Endothelial cell of hepatic sinusoid (primary cell): ENCODE results near the gene ITGA11.

Experiments
- in situ Hi-C: cut with HindIII; loops from 2 replicates; pipeline ENCODE4 v1.10.0; 2017; ENCODE audit warnings: low sequenced_read_pairs

The ITGA11 gene

DNA sequence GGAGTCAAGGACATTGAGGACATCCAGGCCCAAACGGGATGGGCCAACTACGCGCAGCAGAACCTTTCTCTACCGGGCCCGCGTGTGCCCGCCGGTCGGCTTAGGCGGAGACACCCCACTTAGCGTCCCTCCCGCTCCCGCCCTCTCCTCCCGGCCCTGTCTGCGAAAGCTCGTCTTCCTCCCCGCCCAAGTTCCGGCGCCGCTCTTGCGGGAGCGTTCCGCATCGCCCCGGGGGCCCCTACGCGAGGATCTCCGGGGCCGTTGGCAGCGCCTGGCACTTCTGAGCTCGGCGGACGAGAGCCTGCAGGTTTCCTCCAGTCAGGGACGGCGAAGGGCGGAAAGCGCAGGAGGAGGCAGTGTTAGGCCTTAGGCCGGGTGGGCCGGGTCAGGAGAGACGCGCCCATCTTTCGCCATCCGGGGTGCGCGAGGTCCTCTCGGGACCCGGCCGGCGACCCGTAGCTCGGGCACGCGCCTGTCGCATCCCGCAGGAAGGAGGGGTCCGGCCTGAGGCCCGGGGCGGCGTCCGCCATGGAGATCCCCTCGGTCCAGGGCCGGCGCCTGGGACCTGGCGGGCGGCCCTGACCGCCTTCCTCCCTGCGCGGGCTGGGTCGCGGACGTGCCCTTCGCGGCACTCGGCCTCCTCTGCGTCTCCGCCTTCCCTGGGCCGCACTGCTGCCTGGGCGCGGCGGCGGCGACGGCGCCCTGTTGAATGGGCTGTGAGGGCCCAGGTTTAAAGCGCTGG is 154.2 kb downstream of the ITGA11 start, which contains the start of gene FEM1B:
Gene FEM1B, plus strand, starts transcription at position 143 of the 742 bp plus-strand sequence. CDS start 673 bp downstream, outside the sequence.
- in situ Hi-C loops: no loop called here

DNA sequence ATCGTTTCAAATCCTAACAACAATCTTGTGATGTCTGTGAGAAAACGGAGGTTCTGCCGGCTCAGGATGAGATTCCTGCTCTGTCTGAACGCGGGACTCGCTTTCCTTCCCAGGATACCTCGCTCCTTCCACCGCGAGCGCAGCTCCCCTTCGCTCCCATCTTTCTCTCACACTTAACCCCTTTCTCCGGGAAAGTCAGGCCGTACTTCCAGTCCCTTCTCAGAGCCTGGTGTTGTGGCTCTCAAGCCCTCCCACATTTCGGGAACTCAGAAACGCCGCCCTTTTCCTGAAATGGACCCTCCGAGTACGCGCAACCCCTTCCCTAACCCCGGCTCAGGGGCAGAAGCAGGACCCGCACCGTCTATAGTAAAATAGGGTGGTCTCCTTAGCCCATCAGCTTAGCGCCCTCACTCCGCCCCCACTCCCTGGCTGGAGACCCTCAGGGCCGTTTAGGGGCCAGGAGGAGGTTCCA is 154.8 kb downstream of the ITGA11 start:
- in situ Hi-C loops: no loop called here

DNA sequence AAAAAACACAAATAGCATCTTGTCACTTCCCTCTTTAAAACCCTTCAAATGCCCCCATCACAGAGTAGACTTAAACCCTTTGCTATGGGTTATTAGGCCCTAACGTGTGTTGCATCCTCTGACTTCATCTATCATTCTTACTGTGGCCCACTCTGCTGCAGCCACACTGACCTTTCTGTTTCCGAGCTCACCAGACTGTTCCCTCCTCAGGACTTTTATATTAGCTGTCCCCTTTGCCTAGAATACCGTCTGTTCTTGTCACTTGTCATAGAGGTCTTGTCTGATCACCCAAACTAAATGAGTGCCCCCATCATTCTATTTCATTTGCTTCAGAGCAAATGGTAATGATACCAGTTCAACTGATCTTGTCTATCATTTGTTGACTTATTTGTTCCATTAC is 155.3 kb downstream of the ITGA11 start:
- in situ Hi-C loops: no loop called here

DNA sequence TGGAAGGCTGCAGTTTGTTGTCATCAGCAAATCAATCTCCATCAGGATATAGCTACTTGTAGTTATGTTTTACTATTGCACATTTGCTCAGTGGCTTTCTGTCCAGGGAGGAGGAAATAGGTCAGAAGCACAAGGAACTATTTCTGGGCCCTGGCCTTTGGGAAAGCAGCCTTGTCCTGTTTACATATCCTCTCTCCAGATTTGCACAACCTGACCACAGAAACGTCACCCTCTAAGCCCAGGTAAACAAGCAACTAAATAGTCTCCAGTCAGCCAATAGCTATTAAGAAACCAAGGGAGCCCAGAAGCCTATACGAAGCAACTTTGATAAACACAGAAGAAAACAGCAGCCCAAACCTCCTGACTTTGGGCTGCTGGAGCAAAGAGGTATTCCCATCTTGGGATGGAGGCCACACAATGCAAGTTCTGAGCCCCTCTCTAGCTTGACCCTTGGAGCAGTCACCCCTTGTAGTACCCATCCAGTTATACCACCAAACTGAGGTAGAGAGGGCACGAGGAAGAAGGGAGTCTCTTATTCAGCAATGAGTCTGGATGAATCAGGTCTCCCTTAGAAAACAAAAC is 156.7 kb downstream of the ITGA11 start:
- in situ Hi-C loops: no loop called here

DNA sequence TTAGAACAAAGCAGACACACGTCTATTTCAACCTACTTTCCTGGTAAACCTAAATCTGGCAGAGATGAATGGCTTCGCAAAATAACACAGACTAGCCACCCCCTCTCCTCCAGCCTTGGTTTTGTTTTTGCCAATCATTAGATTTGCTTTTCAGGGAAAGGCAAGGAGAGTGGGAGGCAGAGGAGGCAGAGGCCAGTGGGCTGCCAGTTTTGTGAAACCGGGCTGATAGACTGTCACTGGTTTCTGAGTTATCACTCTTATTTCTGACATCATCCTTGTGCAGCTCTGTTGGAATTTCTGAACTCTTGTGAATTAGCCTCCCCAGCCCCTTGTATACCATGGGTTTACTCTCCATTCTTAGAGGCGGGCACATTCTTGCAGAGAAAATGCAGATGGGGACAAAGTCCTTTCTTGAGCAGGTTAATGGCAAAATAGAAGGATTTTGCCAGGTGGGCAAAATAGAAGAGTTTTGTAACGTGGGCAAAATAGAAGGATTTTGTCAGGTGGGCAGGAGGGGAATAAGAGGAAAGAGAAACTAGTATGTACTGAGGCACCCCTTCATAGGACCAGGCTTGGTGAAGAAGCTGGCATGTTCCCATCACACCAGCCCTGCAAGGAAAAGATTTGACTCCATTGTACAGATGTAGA is 157.6 kb downstream of the ITGA11 start:
- in situ Hi-C loops: loop anchor here (5.0 kb wide), 1 partner anchor 68 kb away; no protein-coding TSS in a partner anchor

DNA sequence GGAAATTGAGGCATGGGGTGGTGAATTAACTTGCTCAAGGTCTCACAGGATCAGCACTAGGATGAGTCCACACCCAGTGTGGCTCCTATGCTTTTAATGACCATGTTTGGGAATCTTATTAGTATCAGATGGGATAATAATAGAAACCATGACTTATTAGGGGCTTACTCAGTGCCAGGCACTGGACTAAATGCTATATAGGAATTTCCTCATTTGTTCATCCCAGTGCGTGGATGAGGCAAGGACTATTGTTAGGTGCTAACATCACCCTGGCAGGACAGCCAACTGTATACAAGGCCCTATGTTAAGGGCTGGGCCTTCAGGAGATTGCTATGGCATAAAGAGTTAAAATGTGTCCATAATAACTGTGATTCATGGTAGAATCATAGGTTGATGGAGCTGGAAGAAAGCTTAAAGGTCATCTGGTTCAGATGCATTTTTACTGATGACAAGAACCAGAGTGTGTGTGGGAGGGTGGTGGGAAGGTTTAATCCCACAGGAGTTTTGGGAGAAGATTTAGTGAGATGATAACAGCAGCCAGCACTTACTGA is 159.2 kb downstream of the ITGA11 start:
- in situ Hi-C loops: loop anchor here (5.0 kb wide), 1 partner anchor 70 kb away; no protein-coding TSS in a partner anchor

DNA sequence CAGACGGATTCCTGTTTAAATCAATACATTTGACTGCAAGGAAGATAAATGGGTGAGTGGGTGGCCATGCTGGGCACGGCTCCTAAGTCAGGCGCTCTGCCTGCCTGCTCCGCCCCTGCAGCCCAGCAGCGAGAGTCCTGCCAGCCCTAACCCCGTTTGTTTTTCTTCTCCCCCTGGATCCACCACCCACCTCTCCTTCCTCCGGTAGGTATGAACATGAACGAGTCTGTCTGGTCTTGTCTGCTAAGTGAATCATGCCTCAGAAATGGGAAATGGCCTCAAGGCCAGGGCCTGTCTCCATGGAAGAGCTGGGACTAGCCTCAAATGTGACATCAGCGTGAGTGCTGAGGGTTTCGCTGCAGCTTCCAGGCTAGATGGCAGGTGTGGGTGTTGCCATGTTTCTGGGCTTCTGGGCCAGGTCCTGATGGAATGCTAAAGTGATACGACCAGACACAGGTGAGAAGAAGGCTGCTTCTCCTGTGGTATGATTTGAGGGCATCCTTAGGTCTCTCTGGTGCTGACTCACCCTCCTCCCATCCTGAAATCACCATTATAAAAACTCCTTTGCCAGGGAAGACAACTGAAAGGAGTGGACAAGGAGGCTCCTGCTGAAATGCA is 160.0 kb downstream of the ITGA11 start:
- in situ Hi-C loops: loop anchor here (5.0 kb wide), 1 partner anchor 70 kb away; no protein-coding TSS in a partner anchor

DNA sequence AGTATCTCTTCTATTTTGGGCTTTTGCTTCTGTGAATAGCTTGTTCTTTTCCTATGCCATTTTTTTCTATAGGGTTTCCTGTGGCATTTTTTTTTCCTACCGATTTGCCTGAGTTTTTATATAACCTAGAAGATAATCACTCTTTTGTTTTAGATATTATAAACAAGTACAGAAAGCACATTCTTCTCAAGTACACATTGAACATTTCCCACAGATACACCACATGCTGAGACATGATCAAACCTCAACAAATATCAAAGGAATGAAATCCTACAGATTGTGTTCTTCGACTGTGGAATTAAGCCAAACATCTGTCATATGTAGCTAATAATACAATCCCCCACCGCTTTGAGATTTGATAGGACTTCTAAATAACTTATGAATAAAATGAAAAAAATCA is 163.6 kb downstream of the ITGA11 start:
- in situ Hi-C loops: no loop called here

DNA sequence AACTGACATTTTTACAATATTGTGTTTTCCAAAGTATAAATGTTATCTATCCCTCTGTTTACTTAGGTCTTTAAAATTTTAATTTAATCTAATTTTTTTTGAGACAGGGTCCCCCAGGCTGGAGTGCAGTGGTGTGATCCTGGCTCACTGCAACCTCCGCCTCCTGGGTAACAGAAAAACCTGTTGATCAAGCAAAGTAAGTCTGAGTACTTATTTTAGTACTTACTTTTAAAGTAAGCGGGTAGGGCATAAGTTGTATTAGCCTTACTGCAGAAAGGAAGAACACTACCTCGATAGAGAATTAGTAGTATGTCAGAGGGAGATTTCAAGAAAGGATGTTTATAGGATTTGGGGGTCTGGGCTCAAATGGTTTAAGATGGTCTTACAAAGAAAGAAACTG is 166.3 kb downstream of the ITGA11 start:
- in situ Hi-C loops: no loop called here

DNA sequence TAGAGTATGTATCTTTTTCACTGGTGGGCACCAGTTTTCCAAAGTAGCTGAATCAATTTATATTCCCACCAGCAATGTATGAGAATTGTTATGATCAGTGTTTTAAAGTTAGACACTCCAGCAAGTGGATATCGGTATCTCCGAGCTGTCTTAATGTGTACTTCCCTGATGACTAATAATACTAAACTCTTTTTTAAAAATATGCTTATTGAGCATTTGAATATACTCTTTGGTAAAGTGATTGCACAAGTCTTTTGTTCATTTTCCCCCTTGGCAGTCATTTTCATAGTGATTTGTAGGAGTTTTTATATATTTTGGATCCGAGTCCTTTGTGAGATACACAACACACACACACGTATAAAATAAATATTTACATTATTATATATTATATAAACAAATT is 166.9 kb downstream of the ITGA11 start:
- in situ Hi-C loops: no loop called here

DNA sequence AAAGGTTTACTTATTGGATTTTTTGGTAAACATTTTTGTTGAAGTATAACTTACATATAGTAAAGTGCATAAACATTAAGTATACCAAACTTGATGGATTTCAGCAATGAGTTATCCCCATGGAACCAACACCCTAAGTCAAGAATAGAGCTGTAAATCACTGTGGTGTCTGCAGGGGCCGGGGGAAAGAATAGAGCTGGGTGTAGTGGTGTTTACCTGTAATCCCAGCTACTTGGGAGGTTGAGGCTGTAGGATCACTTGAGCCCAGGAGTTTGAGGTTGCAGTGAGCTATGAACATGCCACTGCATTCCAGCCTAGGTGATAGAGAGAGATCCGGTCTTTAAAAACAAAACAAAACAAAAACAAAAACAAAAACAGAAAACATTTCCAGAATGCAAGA is 167.7 kb downstream of the ITGA11 start:
- in situ Hi-C loops: no loop called here

DNA sequence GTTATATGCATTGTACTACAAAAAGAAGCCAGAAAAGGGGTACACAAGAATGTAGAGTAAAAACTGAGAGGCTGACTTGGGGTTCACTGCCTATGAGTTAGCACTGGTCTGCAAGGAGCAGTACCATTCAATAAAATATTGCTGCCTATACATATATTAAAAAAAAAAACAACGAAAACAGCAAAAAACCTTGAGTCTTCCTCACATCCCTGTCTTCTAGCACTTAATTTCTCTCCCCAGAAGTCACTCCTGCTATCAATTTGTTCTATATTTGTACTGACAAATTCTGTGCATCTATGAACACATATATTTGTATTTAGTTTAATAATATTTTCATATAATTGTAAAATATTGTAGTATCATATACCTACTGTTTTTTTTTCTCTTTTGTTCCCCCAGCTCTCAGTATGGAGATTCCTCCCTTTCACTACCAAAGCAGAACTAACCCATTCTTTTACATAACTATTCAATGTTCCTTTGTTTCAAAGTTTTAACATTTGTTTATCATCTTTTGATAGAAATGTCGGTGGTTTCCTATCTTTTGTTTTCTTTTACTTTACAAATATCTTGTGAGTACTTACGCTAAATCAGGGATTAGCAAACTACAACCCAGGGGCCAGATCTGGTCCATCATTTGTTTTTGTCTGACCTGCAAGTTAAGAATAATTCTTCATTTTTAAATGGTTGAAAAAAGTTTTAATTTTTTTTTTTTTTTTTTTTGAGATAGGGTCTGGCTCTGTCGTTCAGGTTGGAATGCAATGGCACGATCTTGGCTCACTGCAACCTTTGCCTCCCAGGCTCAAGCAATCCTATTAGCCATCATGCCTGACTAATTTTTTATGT is 169.2 kb downstream of the ITGA11 start:
- in situ Hi-C loops: no loop called here

DNA sequence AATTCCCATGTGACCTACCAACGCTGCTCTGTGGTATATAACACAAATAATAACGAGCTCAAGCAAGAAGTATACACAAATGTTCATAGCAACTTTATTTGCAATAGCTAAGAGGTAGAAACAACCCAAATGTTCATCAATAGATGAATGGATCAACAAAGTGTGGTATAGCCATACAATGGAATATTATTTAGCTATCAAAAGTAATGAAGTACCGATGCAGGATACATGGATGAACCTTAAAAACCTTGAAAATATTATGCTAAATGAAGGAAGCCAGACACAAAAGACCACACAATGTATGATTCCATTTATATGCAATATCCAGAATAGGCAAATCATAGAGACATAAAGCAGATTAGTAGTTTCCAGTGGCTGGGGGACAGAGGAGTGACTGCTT is 170.0 kb downstream of the ITGA11 start:
- in situ Hi-C loops: no loop called here

DNA sequence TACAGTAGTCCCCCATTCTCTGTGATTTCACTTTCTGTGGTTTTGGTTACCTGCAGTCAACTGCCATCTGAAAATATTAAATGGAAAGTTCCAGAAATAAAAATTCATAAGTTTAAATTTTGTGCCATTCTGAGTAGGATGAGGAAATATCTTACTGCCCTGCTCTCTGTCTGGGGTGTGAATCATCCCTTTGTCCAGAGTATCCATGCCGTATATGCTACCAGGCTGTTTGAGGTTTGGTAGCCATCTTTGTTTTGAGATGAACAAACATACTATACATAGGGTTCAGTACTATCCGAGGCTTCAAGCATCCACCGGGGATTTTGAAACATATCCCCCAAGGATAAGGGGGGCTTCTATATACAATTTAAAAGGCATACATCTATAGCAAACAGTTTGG is 170.7 kb downstream of the ITGA11 start:
- in situ Hi-C loops: no loop called here

DNA sequence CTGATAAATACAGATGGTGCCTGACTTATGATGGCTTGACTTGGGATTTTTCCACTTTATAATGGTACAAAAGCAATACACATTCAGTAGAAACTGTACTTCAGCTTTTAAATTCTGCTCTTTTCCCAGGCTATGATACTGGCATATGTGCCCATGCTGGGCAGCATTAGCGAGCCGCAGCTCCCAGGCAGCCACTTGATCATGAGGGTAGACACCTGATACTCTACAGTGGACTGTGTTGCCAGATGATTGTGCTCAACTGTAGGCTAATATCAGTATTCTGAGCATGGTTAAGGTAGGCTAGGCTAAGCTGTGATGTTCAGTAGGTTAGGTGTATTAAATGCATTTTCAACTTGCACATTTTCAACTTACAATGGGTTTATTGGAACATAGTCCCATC is 172.1 kb downstream of the ITGA11 start:
- in situ Hi-C loops: no loop called here

DNA sequence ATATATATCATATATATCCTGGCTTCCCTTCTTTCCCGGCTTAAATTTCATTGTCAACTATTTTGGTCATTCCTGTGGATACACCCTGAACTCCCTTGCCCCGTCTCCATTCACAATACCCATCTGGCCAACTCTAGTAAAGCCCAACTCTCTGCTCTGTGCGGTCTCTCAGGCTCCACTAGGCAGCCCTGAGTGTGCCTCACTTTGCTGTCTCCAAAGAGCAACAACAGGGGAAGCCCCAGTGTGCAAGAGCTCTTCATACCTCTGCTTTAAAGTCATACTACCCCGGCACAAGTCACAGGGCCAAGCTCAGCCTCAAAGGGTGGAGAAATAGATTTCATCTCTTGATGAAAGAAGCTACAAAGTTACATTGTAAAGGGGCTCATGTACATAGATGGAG is 173.3 kb downstream of the ITGA11 start:
- in situ Hi-C loops: no loop called here

DNA sequence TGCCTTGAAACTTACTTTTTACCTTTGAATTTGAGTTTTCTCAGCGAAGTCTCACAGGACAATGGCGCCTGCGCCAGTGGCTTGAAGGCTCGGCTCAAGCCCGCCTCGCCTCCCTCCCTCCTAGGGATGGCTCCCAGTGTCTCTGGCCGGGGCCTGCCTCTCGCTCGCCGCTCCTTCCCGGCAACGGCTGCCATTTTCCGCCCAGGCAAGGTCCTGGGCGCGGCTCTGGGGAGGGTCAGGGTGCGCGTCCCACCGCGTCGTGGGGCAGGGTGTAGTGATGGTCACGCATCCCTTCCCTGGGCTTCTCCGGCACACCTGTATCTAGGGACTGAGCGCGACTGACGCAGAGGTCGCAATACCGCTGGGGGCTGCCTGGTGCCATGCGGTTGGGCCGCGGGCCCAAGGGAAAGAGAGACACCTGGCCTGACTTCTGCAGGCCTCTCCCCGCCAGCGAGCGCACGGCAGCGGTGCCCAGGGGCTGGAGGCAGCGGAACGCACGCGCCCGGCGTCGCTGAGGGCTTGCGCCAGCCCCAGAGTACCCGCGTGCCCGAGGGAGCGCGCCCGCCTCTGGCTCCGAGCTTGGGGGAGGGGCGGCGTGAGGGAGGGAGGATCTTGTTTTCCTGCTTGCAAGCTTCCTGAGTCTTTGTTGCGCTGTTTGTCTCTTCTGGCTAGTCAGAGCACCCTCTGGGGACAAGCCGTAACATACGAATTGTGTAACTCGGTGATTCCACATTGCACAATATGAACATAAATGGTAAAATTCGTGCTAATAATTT is 175.1 kb downstream of the ITGA11 start:
- in situ Hi-C loops: no loop called here

DNA sequence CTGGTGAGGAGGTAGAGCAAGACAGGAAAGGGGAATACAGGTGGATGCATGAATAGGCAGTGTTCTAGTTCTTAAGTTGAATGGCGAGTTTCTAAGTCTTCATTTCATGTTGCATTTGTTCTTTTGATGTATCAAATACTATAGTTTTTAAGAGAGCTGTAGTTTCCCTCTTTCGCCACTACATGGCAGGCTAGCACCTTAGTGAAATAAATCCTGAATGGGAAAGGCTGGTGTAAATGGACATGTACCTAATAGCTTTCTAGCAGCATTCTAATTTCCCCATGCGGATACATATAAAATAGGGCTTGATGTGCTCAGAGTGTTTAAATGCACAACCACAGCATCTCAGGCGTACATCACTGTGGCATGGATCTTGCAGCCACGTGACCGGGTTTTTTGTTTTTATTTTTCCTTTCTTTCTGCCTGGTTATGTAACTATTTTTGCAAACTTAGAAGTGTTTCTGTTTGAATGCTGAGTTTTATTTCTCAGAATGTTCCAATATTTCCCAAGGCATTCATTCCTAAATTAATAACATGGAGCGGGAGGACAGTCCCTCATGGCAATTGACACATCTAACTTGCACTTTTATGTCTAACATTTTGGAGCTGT is 178.9 kb downstream of the ITGA11 start:
- in situ Hi-C loops: no loop called here
